HG03175 (cell line): Measurements from ENCODE around the gene SYT13.
"Not testable (repeated sequence)": the region's sequence is repeated elsewhere in the genome, so short reads cannot be mapped to it uniquely, and the experiment has no call there.

ENCODE experiments used
- ATAC-seq: cut with Tn5 transposase; IDR thresholded peaks from one replicate; pipeline ENCODE4 v1.9.1; 2021; ENCODE audit warnings: mild to moderate bottlenecking, moderate library complexity; ENCODE audit not compliant: unreplicated experiment

Gene SYT13

GRCh38 chr11:45250035-45250718 lies 36.0 kb downstream of the SYT13 start:
- no peak for ATAC-seq

- not testable (repeated sequence) for ATAC-seq
These were observed 36.8 kb downstream of the SYT13 start for GRCh38 chr11:45249372-45249771.

- ATAC-seq, result no peak
These were observed 37.6 kb downstream of the SYT13 start for GRCh38 chr11:45248501-45249011.

GRCh38 chr11:45247433-45247832 lies 38.7 kb downstream of the SYT13 start:
- ATAC-seq, result no peak

- ATAC-seq, result no peak
These were observed 39.9 kb downstream of the SYT13 start for GRCh38 chr11:45246241-45246640.

- no peak for ATAC-seq
These were observed 40.7 kb downstream of the SYT13 start for GRCh38 chr11:45245218-45246045.

- no peak for ATAC-seq
These were observed 42.2 kb downstream of the SYT13 start for GRCh38 chr11:45243967-45244366.

GRCh38 chr11:45239733-45240132 lies 46.4 kb downstream of the SYT13 start:
- no peak for ATAC-seq

- no peak for ATAC-seq
These were observed 47.4 kb downstream of the SYT13 start for GRCh38 chr11:45238724-45239123.

GRCh38 chr11:45237711-45238315 lies 48.3 kb downstream of the SYT13 start:
- ATAC-seq, result no peak

- no peak for ATAC-seq
These were observed 51.7 kb downstream of the SYT13 start for GRCh38 chr11:45234306-45235006.

- ATAC-seq, result no peak
These were observed 52.4 kb downstream of the SYT13 start for GRCh38 chr11:45233804-45234170.

- peak; percentile 69 for ATAC-seq
These were observed 52.9 kb downstream of the SYT13 start for GRCh38 chr11:45233121-45233803.

GRCh38 chr11:45232341-45233080 lies 53.6 kb downstream of the SYT13 start:
- ATAC-seq, result no peak

GRCh38 chr11:45229401-45230020 lies 56.6 kb downstream of the SYT13 start:
- no peak for ATAC-seq

GRCh38 chr11:45227836-45228235 lies 58.3 kb downstream of the SYT13 start:
- no peak for ATAC-seq

- no peak for ATAC-seq
These were observed 59.2 kb downstream of the SYT13 start for GRCh38 chr11:45226901-45227300.

GRCh38 chr11:45225961-45226871 lies 59.9 kb downstream of the SYT13 start:
- no peak for ATAC-seq
